ENCODE results near the gene SLC17A9.

DNA sequence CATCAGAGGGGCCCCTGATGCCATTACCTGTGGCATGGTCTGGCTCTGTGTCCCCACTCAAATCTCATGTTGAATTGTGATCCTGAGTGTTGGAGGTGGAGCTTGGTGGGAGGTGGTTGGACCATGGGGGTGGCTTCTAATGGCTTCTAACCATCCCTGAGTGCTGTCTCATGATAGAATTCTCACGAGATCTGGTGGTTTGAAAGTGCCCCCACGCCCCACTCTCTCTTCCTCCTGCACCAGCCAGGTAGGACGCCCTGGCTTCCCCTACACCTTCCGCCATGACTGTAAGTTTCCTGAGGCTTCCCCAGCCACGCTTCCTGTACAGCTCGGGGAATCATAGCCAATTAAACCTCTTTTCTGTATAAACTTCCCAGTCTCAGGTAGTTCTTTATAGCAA, 39.4 kb downstream of the SLC17A9 start:
- TF ChIP-seq POLR2AphosphoS5 (IDR thresholded peaks at IDR 0.05; ENCODE audit: low read depth, low read length) (no peak), EP300 (IDR thresholded peaks at IDR 0.05; ENCODE audit: borderline replicate concordance in 1 of 2, low read depth in 2 of 2, low read length in 2 of 2) (no peak)
- TF ChIP-seq, protein P1, sequence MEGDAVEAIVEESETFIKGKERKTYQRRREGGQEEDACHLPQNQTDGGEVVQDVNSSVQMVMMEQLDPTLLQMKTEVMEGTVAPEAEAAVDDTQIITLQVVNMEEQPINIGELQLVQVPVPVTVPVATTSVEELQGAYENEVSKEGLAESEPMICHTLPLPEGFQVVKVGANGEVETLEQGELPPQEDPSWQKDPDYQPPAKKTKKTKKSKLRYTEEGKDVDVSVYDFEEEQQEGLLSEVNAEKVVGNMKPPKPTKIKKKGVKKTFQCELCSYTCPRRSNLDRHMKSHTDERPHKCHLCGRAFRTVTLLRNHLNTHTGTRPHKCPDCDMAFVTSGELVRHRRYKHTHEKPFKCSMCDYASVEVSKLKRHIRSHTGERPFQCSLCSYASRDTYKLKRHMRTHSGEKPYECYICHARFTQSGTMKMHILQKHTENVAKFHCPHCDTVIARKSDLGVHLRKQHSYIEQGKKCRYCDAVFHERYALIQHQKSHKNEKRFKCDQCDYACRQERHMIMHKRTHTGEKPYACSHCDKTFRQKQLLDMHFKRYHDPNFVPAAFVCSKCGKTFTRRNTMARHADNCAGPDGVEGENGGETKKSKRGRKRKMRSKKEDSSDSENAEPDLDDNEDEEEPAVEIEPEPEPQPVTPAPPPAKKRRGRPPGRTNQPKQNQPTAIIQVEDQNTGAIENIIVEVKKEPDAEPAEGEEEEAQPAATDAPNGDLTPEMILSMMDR (IDR thresholded peaks at IDR 0.05; ENCODE audit: control extremely low read depth in 1 of 3, insufficient read depth in 1 of 3, low read depth in 1 of 3, low read length in 3 of 3) = no peak
- TF ChIP-seq, protein P2, sequence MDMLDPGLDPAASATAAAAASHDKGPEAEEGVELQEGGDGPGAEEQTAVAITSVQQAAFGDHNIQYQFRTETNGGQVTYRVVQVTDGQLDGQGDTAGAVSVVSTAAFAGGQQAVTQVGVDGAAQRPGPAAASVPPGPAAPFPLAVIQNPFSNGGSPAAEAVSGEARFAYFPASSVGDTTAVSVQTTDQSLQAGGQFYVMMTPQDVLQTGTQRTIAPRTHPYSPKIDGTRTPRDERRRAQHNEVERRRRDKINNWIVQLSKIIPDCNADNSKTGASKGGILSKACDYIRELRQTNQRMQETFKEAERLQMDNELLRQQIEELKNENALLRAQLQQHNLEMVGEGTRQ (IDR thresholded peaks at IDR 0.05; ENCODE audit: low read length) = no peak

Data from H1 (cell line).